ENCODE measurements around the gene DCN.

DCN gene

DNA sequence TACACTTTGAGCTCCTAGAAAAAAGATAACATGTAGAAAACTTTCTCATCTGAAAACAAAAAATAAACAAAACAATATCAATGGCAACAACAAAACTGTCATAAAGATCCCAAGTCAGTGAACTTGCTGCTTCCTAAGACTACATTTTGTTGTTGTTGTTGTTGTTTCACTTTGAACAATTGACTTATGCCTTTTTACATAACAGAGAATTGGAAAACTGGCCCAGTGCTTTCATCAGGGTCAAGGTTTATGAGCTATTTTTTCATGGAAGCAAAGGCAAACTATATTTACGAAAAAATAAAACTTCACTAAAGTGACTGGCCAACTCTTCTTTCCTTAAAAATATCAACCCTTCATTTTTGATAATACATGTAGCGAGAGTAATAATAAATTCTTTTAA is 6.3 kb downstream of the DCN start:
- Histone ChIP-seq H3K27ac (ENCODE audit: low read length) (no peak overlapping the region), H3K27me3 (ENCODE audit: control insufficient read depth in 1 of 2, insufficient read depth in 2 of 2, low read length in 2 of 2) (no peaks in the 10 kb centered on the region), H3K9ac (ENCODE audit: low read length in 2 of 2) (peak overlapping the region in 1 of 2 donors; percentile 6), H3K36me3 (ENCODE audit: control insufficient read depth in 2 of 2, insufficient read depth in 2 of 2, low read length in 2 of 2) (no peaks in the 10 kb centered on the region), H3K4me3 (ENCODE audit: low read length in 2 of 2) (peak overlapping the region in 1 of 2 donors; percentile 29), H3K4me1 (ENCODE audit: control insufficient read depth, insufficient read depth, low read length) (no peaks in the 10 kb centered on the region), H3K9me3 (ENCODE audit: control insufficient read depth in 2 of 2, low read length in 2 of 2) (no peaks in the 10 kb centered on the region)

DNA sequence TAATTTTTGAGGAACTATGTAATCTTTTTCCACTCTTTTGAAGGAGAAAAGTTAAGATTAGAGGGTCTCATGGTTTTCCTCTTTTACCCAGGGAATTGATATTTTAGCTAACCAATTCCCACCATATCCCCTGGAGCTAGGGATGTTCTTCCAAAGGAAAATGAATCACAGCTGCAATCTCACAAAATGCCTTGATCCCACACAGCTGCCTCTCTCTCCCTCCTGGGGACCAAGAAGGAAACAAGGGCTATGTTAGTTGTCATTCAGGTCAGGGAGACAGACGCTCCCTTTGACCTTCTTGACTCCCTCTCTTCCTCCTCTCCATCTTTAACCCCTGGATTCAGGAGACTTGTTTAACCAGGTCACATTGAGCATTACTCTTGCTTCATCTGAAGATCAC is 9.5 kb downstream of the DCN start:
- no peaks in the 10 kb centered on the region for H3K27me3 ChIP-seq (ENCODE audit: control insufficient read depth in 1 of 2, insufficient read depth in 2 of 2, low read length in 2 of 2)
- H3K4me1 ChIP-seq (ENCODE audit: control insufficient read depth, insufficient read depth, low read length) = no peaks in the 10 kb centered on the region
- no peaks in the 10 kb centered on the region for H3K9me3 ChIP-seq (ENCODE audit: control insufficient read depth in 2 of 2, low read length in 2 of 2)
- H3K27ac ChIP-seq (ENCODE audit: low read length) = no peak overlapping the region
- H3K4me3 ChIP-seq (ENCODE audit: low read length in 2 of 2) = peak overlapping the region in 1 of 2 donors; percentile 24
- H3K9ac ChIP-seq (ENCODE audit: low read length in 2 of 2) = no peak overlapping the region
- H3K36me3 ChIP-seq (ENCODE audit: control insufficient read depth in 2 of 2, insufficient read depth in 2 of 2, low read length in 2 of 2) = no peaks in the 10 kb centered on the region

DNA sequence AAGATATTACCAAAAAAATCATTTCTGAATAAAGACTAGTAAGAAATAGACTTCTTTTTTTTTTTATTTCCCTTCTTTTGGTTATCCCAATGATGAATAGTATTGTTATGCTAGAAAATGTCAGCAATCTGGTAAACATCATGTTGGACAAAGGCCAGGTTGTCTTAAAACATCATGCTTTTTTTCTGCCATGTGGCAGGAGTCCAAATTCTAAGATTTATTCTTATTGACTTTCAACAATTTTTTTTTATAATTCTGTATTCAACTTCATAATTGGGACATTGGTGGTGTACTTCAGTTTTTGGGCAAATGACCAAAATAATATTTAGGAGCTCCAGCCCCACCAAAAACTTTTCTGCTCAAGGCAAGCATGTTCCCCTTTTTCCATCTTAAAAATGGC is 10.5 kb downstream of the DCN start:
- no peaks in the 10 kb centered on the region for H3K4me1 ChIP-seq (ENCODE audit: control insufficient read depth, insufficient read depth, low read length)
- no peaks in the 10 kb centered on the region for H3K36me3 ChIP-seq (ENCODE audit: control insufficient read depth in 2 of 2, insufficient read depth in 2 of 2, low read length in 2 of 2)
- no peak overlapping the region for H3K27ac ChIP-seq (ENCODE audit: low read length)
- no peak overlapping the region for H3K4me3 ChIP-seq (ENCODE audit: low read length in 2 of 2)
- H3K9ac ChIP-seq (ENCODE audit: low read length in 2 of 2) = no peak overlapping the region
- no peaks in the 10 kb centered on the region for H3K9me3 ChIP-seq (ENCODE audit: control insufficient read depth in 2 of 2, low read length in 2 of 2)
- H3K27me3 ChIP-seq (ENCODE audit: control insufficient read depth in 1 of 2, insufficient read depth in 2 of 2, low read length in 2 of 2) = no peaks in the 10 kb centered on the region

DNA sequence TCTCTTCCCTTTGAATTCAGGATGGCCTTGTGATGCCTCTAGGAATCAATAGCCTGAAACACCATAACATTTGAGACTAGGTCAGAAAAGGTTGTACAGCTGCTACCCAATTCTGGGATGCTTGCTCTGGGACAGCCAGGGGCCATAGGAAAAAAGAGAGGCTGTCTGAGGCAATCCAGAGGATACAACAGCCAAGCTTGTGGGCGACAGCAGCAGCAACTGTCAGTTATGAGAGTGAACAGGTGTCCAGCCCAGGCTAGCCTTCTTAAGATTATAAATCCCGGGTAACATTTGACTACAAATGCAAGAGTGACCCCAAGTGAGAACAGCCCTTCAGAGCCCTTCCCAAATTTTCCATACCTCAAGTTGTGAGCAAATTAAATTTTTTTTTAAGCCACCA is 11.1 kb downstream of the DCN start:
- Histone ChIP-seq H3K9ac (ENCODE audit: low read length in 2 of 2) (no peak overlapping the region), H3K27ac (ENCODE audit: low read length) (no peak overlapping the region), H3K27me3 (ENCODE audit: control insufficient read depth in 1 of 2, insufficient read depth in 2 of 2, low read length in 2 of 2) (no peaks in the 10 kb centered on the region), H3K4me3 (ENCODE audit: low read length in 2 of 2) (peak overlapping the region in 1 of 2 donors; percentile 22), H3K36me3 (ENCODE audit: control insufficient read depth in 2 of 2, insufficient read depth in 2 of 2, low read length in 2 of 2) (no peaks in the 10 kb centered on the region), H3K4me1 (ENCODE audit: control insufficient read depth, insufficient read depth, low read length) (no peaks in the 10 kb centered on the region), H3K9me3 (ENCODE audit: control insufficient read depth in 2 of 2, low read length in 2 of 2) (no peaks in the 10 kb centered on the region)

- H3K36me3 ChIP-seq (ENCODE audit: control insufficient read depth in 2 of 2, insufficient read depth in 2 of 2, low read length in 2 of 2) = no peaks in the 10 kb centered on the region
- no peaks in the 10 kb centered on the region for H3K27me3 ChIP-seq (ENCODE audit: control insufficient read depth in 1 of 2, insufficient read depth in 2 of 2, low read length in 2 of 2)
- no peak overlapping the region for H3K4me3 ChIP-seq (ENCODE audit: low read length in 2 of 2)
- no peaks in the 10 kb centered on the region for H3K4me1 ChIP-seq (ENCODE audit: control insufficient read depth, insufficient read depth, low read length)
- no peak overlapping the region for H3K27ac ChIP-seq (ENCODE audit: low read length)
- H3K9ac ChIP-seq (ENCODE audit: low read length in 2 of 2) = no peak overlapping the region
- no peaks in the 10 kb centered on the region for H3K9me3 ChIP-seq (ENCODE audit: control insufficient read depth in 2 of 2, low read length in 2 of 2)
Observed at GRCh38 chr12:91163116-91163515, 19.5 kb downstream of the DCN start.

DNA sequence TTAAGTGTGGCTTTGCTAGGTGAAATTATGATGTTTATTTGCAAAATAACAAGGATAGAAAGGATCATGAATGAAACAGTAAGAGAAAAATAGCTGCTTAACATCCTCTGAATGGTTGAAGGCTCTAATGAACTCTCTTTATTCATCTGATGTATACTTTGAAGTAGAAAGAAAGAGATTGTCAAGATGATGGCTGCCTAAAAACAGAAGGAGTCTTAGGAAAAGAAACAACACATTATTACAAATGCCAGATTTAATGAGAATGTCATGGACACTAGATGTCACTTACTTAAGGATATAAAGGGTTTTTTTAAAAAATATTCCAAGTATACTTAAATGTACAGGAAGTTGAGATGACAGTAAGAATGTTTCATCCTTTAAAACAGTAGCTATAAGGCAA is 21.6 kb downstream of the DCN start:
- Histone ChIP-seq H3K4me3 (ENCODE audit: low read length in 2 of 2) (no peak overlapping the region), H3K36me3 (ENCODE audit: control insufficient read depth in 2 of 2, insufficient read depth in 2 of 2, low read length in 2 of 2) (no peaks in the 10 kb centered on the region), H3K9ac (ENCODE audit: low read length in 2 of 2) (no peak overlapping the region), H3K27ac (ENCODE audit: low read length) (no peak overlapping the region), H3K4me1 (ENCODE audit: control insufficient read depth, insufficient read depth, low read length) (no peaks in the 10 kb centered on the region), H3K27me3 (ENCODE audit: control insufficient read depth in 1 of 2, insufficient read depth in 2 of 2, low read length in 2 of 2) (no peaks in the 10 kb centered on the region), H3K9me3 (ENCODE audit: control insufficient read depth in 2 of 2, low read length in 2 of 2) (no peaks in the 10 kb centered on the region)

GRCh38 chr12:91155990-91156389 is 26.6 kb downstream of the DCN start:
- H3K9ac ChIP-seq (ENCODE audit: low read length in 2 of 2) = no peak overlapping the region
- no peaks in the 10 kb centered on the region for H3K9me3 ChIP-seq (ENCODE audit: control insufficient read depth in 2 of 2, low read length in 2 of 2)
- H3K36me3 ChIP-seq (ENCODE audit: control insufficient read depth in 2 of 2, insufficient read depth in 2 of 2, low read length in 2 of 2) = no peaks in the 10 kb centered on the region

DNA sequence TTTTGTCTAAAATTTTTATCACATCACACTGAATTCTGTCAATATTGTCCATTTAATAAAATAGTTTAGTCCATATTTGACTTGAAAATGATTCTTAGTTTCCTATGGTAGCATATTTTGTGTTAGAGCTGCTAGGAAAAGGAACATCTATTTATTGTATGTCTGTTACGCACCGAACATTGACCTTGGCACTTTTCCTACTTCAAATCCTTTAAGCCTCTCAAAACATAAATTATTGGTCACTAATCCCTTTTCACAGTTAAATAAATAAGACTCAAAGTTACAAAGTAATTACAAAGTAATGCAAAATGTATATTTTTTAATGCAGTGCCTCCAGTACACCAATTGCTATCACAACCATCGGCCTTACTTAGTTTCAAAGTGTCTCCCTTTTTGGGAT is 28.5 kb downstream of the DCN start:
- no peak overlapping the region for H3K27ac ChIP-seq (ENCODE audit: low read length)
- no peaks in the 10 kb centered on the region for H3K36me3 ChIP-seq (ENCODE audit: control insufficient read depth in 2 of 2, insufficient read depth in 2 of 2, low read length in 2 of 2)
- H3K9ac ChIP-seq (ENCODE audit: low read length in 2 of 2) = no peak overlapping the region
- H3K9me3 ChIP-seq (ENCODE audit: control insufficient read depth in 2 of 2, low read length in 2 of 2) = no peaks in the 10 kb centered on the region
- no peak overlapping the region for H3K4me3 ChIP-seq (ENCODE audit: low read length in 2 of 2)
- no peaks in the 10 kb centered on the region for H3K27me3 ChIP-seq (ENCODE audit: control insufficient read depth in 1 of 2, insufficient read depth in 2 of 2, low read length in 2 of 2)
- H3K4me1 ChIP-seq (ENCODE audit: control insufficient read depth, insufficient read depth, low read length) = no peaks in the 10 kb centered on the region

More at GRCh38 chr12:91155990-91156389, 26.6 kb downstream of the DCN start:
- no peak overlapping the region for H3K27ac ChIP-seq (ENCODE audit: low read length)
- no peak overlapping the region for H3K4me3 ChIP-seq (ENCODE audit: low read length in 2 of 2)
- H3K4me1 ChIP-seq (ENCODE audit: control insufficient read depth, insufficient read depth, low read length) = no peaks in the 10 kb centered on the region
- no peaks in the 10 kb centered on the region for H3K27me3 ChIP-seq (ENCODE audit: control insufficient read depth in 1 of 2, insufficient read depth in 2 of 2, low read length in 2 of 2)

GRCh38 chr12:91144053-91144452 is 38.6 kb downstream of the DCN start:
- Histone ChIP-seq H3K9ac (ENCODE audit: low read length in 2 of 2) (no peak overlapping the region), H3K4me3 (ENCODE audit: low read length in 2 of 2) (no peak overlapping the region), H3K9me3 (ENCODE audit: control insufficient read depth in 2 of 2, low read length in 2 of 2) (no peaks in the 10 kb centered on the region), H3K4me1 (ENCODE audit: control insufficient read depth, insufficient read depth, low read length) (no peaks in the 10 kb centered on the region), H3K27me3 (ENCODE audit: control insufficient read depth in 1 of 2, insufficient read depth in 2 of 2, low read length in 2 of 2) (no peaks in the 10 kb centered on the region), H3K36me3 (ENCODE audit: control insufficient read depth in 2 of 2, insufficient read depth in 2 of 2, low read length in 2 of 2) (no peaks in the 10 kb centered on the region), H3K27ac (ENCODE audit: low read length) (no peak overlapping the region)

DNA sequence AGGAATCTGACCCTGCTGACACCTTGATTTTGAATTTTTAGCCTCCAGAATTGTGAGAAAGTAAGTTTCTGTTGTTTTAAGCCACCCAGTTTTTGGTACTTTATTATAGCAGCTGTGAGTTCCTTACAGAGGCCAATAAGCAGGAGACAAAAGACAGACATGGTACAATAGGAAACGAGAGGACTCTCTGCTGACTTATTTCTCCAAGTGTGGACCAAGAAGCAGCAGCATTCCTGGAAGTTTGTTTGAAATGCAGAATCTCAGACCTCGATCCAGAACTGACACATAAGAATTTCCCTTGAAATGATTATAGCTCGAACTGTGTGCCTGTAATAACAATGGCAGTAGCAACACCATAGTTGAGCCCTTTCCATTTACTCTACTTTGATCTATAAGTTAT is 39.4 kb downstream of the DCN start:
- H3K27me3 ChIP-seq (ENCODE audit: control insufficient read depth in 1 of 2, insufficient read depth in 2 of 2, low read length in 2 of 2) = no peaks in the 10 kb centered on the region
- H3K4me3 ChIP-seq (ENCODE audit: low read length in 2 of 2) = no peak overlapping the region
- no peak overlapping the region for H3K27ac ChIP-seq (ENCODE audit: low read length)
- H3K9ac ChIP-seq (ENCODE audit: low read length in 2 of 2) = no peak overlapping the region
- no peaks in the 10 kb centered on the region for H3K36me3 ChIP-seq (ENCODE audit: control insufficient read depth in 2 of 2, insufficient read depth in 2 of 2, low read length in 2 of 2)
- H3K4me1 ChIP-seq (ENCODE audit: control insufficient read depth, insufficient read depth, low read length) = peaks cover 4% of the 10 kb centered on the region
- no peaks in the 10 kb centered on the region for H3K9me3 ChIP-seq (ENCODE audit: control insufficient read depth in 2 of 2, low read length in 2 of 2)

DNA sequence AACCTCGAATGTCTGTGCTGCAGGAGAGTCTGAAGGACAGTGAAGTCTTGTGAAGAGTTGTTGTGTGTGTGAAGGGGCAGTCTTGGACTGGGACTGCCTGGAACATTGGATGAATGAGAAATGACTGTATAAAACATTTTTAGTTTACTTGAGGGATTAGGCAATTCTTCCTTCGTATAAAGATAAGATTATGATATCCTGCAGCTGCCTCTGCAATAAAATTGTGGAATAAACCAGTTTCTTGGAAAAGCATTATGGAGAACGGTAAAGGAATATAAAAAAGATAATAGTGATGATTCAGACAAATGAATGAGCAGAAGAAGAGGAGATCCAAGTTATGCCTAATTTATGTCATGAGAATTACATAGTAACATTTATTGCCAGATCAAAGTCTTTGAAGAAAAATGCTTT is 40.4 kb downstream of the DCN start:
- H3K36me3 ChIP-seq (ENCODE audit: control insufficient read depth in 2 of 2, insufficient read depth in 2 of 2, low read length in 2 of 2) = no peaks in the 10 kb centered on the region
- no peak overlapping the region for H3K27ac ChIP-seq (ENCODE audit: low read length)
- no peak overlapping the region for H3K4me3 ChIP-seq (ENCODE audit: low read length in 2 of 2)
- H3K9me3 ChIP-seq (ENCODE audit: control insufficient read depth in 2 of 2, low read length in 2 of 2) = no peaks in the 10 kb centered on the region
- no peaks in the 10 kb centered on the region for H3K27me3 ChIP-seq (ENCODE audit: control insufficient read depth in 1 of 2, insufficient read depth in 2 of 2, low read length in 2 of 2)
- no peak overlapping the region for H3K9ac ChIP-seq (ENCODE audit: low read length in 2 of 2)
- H3K4me1 ChIP-seq (ENCODE audit: control insufficient read depth, insufficient read depth, low read length) = peaks cover 4% of the 10 kb centered on the region
